Nephron progenitor cell (in vitro differentiated cells): ENCODE results near the gene GNAO1.

Experiments
- DNase-seq: peaks from one replicate; pipeline ENCODE4 v3.0.0; 2021
- H3K27ac Mint-ChIP-seq: 2 replicates; pipeline ENCODE4 v1.8.0; 2021; ENCODE audit warnings: mild to moderate bottlenecking, moderate library complexity, mixed read lengths
- H3K27me3 Mint-ChIP-seq: 2 replicates; pipeline ENCODE4 v1.8.0; 2021; ENCODE audit warnings: mild to moderate bottlenecking, low read depth, mixed read lengths; ENCODE audit not compliant: poor library complexity
- H3K36me3 Mint-ChIP-seq: 2 replicates; pipeline ENCODE4 v1.8.0; 2021; ENCODE audit warnings: low read depth, mixed read lengths
- H3K4me1 Mint-ChIP-seq: 2 replicates; pipeline ENCODE4 v1.8.0; 2021; ENCODE audit warnings: mixed read lengths
- H3K4me3 Mint-ChIP-seq: 2 replicates; pipeline ENCODE4 v1.8.0; 2021; ENCODE audit warnings: mild to moderate bottlenecking, moderate library complexity, mixed read lengths
- H3K9me3 Mint-ChIP-seq: 2 replicates; pipeline ENCODE4 v1.8.0; 2021; ENCODE audit warnings: mild to moderate bottlenecking, moderate library complexity, mixed read lengths
- TF ChIP-seq, protein P1 (sequence below): fragments of 200-600 bp; sonication (generic); IDR thresholded peaks from 2 replicates; pipeline ENCODE4 v1.5.0; 2021; ENCODE audit warnings: antibody characterized with exemption

The GNAO1 gene

GRCh38 chr16:56281249-56281805, 90.0 kb downstream of the GNAO1 start:
- no peak for DNase-seq
- H3K4me3 Mint-ChIP-seq, result no peak overlapping the region
- peaks cover 17% of the 10 kb centered on the region for H3K27me3 Mint-ChIP-seq
- H3K36me3 Mint-ChIP-seq, result no peaks in the 10 kb centered on the region
- no peak overlapping the region for H3K27ac Mint-ChIP-seq
- TF ChIP-seq, protein P1, sequence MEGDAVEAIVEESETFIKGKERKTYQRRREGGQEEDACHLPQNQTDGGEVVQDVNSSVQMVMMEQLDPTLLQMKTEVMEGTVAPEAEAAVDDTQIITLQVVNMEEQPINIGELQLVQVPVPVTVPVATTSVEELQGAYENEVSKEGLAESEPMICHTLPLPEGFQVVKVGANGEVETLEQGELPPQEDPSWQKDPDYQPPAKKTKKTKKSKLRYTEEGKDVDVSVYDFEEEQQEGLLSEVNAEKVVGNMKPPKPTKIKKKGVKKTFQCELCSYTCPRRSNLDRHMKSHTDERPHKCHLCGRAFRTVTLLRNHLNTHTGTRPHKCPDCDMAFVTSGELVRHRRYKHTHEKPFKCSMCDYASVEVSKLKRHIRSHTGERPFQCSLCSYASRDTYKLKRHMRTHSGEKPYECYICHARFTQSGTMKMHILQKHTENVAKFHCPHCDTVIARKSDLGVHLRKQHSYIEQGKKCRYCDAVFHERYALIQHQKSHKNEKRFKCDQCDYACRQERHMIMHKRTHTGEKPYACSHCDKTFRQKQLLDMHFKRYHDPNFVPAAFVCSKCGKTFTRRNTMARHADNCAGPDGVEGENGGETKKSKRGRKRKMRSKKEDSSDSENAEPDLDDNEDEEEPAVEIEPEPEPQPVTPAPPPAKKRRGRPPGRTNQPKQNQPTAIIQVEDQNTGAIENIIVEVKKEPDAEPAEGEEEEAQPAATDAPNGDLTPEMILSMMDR, result peak; percentile 22
- peaks cover 26% of the 10 kb centered on the region for H3K4me1 Mint-ChIP-seq
- H3K9me3 Mint-ChIP-seq, result no peaks in the 10 kb centered on the region

GRCh38 chr16:56282451-56282850, 91.2 kb downstream of the GNAO1 start:
- H3K27me3 Mint-ChIP-seq, result peaks cover 16% of the 10 kb centered on the region

GRCh38 chr16:56284521-56284920, 93.2 kb downstream of the GNAO1 start:
- DNase-seq, result no peak
- peaks cover 8% of the 10 kb centered on the region for H3K27me3 Mint-ChIP-seq
- H3K4me1 Mint-ChIP-seq, result peaks cover 47% of the 10 kb centered on the region
- H3K9me3 Mint-ChIP-seq, result no peaks in the 10 kb centered on the region
- TF ChIP-seq, protein P1, result no peak
- no peak overlapping the region for H3K4me3 Mint-ChIP-seq
- no peaks in the 10 kb centered on the region for H3K36me3 Mint-ChIP-seq
- H3K27ac Mint-ChIP-seq, result no peak overlapping the region

More at GRCh38 chr16:56282451-56282850, 91.2 kb downstream of the GNAO1 start:
- TF ChIP-seq, protein P1, result no peak
- Mint-ChIP-seq H3K36me3 (no peaks in the 10 kb centered on the region), H3K4me1 (peaks cover 26% of the 10 kb centered on the region), H3K27ac (no peak overlapping the region), H3K4me3 (no peak overlapping the region), H3K9me3 (no peaks in the 10 kb centered on the region)
- no peak for DNase-seq

- H3K4me1 Mint-ChIP-seq, result peaks cover 51% of the 10 kb centered on the region
- no peaks in the 10 kb centered on the region for H3K9me3 Mint-ChIP-seq
- H3K27ac Mint-ChIP-seq, result no peak overlapping the region
- H3K4me3 Mint-ChIP-seq, result no peak overlapping the region
- TF ChIP-seq, protein P1, result no peak
- H3K27me3 Mint-ChIP-seq, result peaks cover 3% of the 10 kb centered on the region
- DNase-seq, result no peak
- H3K36me3 Mint-ChIP-seq, result no peaks in the 10 kb centered on the region
Measured at GRCh38 chr16:56286809-56287208, 95.5 kb downstream of the GNAO1 start.

DNA sequence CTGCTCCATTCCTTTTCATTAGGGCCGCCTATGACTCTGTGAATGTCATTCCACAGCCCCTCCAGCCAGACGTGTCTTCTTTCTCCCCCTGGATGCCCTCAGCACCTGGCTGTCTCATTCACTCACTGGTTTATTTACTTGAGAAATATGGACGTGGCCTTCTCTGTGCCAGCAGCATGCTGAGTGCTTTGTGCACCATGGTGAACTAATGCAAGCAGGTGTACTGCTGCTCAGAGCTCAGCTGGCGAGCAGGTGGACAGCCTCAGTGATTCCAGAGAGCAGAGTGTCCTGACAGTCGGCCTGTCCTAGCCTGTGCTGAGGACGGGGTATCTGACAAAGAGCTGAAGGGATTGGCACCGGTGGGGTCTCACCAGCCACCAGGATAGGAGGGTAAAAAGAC, 96.7 kb downstream of the GNAO1 start:
- H3K9me3 Mint-ChIP-seq, result no peaks in the 10 kb centered on the region
- H3K36me3 Mint-ChIP-seq, result no peaks in the 10 kb centered on the region
- H3K27me3 Mint-ChIP-seq, result peaks cover 5% of the 10 kb centered on the region
- no peak overlapping the region for H3K27ac Mint-ChIP-seq
- H3K4me3 Mint-ChIP-seq, result no peak overlapping the region
- peaks cover 44% of the 10 kb centered on the region for H3K4me1 Mint-ChIP-seq
- DNase-seq, result no peak
- TF ChIP-seq, protein P1, result no peak

GRCh38 chr16:56289416-56289815, 98.1 kb downstream of the GNAO1 start:
- Mint-ChIP-seq H3K27me3 (peaks cover 5% of the 10 kb centered on the region), H3K36me3 (no peaks in the 10 kb centered on the region), H3K4me3 (no peak overlapping the region), H3K9me3 (no peaks in the 10 kb centered on the region), H3K27ac (peak overlapping the region; percentile 31), H3K4me1 (peaks cover 40% of the 10 kb centered on the region)
- TF ChIP-seq, protein P1, result no peak
- DNase-seq, result no peak
